GM12878 (cell line): ENCODE results near the gene SGSH. TPM values are rescaled to one million over a fixed set of nuclear protein-coding genes. Genes with fewer than 3 reads are reported as not detected.

Source experiments
- ATAC-seq: fragments of 200-7000 bp; cut with Tn5 transposase; 3 replicates; pipeline ENCODE4 v1.9.1; 2020; ENCODE audit warnings: mild to moderate bottlenecking, moderate library complexity
- BruUV-seq: library from RNA; stranded (reverse); fragments of 400-500 nt; replicated peaks from 2 replicates; lab custom pipeline; 2021; lab: Mats Ljungman, UMichigan
- CTCF ChIA-PET: fragments of 300-600 bp; sonication (Branson Sonifier 250); formaldehyde crosslinking; extraction: SDS; loops from one replicate; lab custom pipeline; 2021; ENCODE audit warnings: inconsistent platforms; lab: Yijun Ruan, JAX
- POLR2A ChIA-PET: fragments of 350-600 bp; formaldehyde crosslinking; extraction: SDS; loops from one replicate; lab custom pipeline; 2021; ENCODE audit warnings: inconsistent platforms; lab: Charles Lee
- RAD21 ChIA-PET: fragments of 300-600 bp; sonication (Branson Sonifier 250); formaldehyde crosslinking; loops from one replicate; lab custom pipeline; 2023; ENCODE audit warnings: antibody characterized with exemption; ENCODE audit not compliant: unreplicated experiment; lab: Charles Lee
- SMC1A ChIA-PET: fragments of 300-600 bp; sonication (Branson Sonifier 250); formaldehyde crosslinking; loops from one replicate; lab custom pipeline; 2023; ENCODE audit not compliant: unreplicated experiment, uncharacterized antibody; lab: Charles Lee
- DNase-seq: peaks from one replicate; pipeline ENCODE4 v3.0.0-alpha.2; 2011; ENCODE audit warnings: low read depth, low spot score
- FAIRE-seq: peaks from 3 replicates; lab custom pipeline; 2011; peaks lifted over from hg19 to GRCh38; lab: Jason Lieb, UNC
- H2AFZ ChIP-seq: 2 replicates; pipeline ENCODE4 v1.6.0; 2011; ENCODE audit warnings: low read depth, low read length, control low read depth; ENCODE audit not compliant: control insufficient read depth
- H3K27ac ChIP-seq: 2 replicates; pipeline ENCODE4 v1.5.1; 2011; ENCODE audit warnings: control low read depth; ENCODE audit not compliant: control insufficient read depth, insufficient read depth
- H3K27me3 ChIP-seq, 2 experiments: replicated peaks in 1 of 2; 2 replicates each; pipeline versions ENCODE4 v1.6.0 to v1.6.1; 2011; ENCODE audit warnings: low read length in 1 of 2; ENCODE audit not compliant: control insufficient read depth in 2 of 2, insufficient read depth in 2 of 2
- H3K36me3 ChIP-seq, 2 experiments: 2 replicates each; pipeline ENCODE4 v1.5.1; 2011; ENCODE audit warnings: low read length in 1 of 2; ENCODE audit not compliant: control insufficient read depth in 2 of 2, insufficient read depth in 2 of 2
- H3K4me1 ChIP-seq: 2 replicates; pipeline ENCODE4 v1.6.1; 2011; ENCODE audit warnings: mild to moderate bottlenecking, low read length, moderate library complexity, mixed read lengths; ENCODE audit not compliant: control insufficient read depth, insufficient read depth
- H3K4me2 ChIP-seq: 2 replicates; pipeline ENCODE4 v1.6.0; 2011; ENCODE audit warnings: control low read depth; ENCODE audit not compliant: control insufficient read depth, insufficient read depth
- H3K4me3 ChIP-seq: fragments of 200-600 bp; sonication (generic); 2 replicates; pipeline ENCODE4 v1.5.1; 2016
- H3K79me2 ChIP-seq: 2 replicates; pipeline ENCODE4 v1.6.0; 2011; ENCODE audit warnings: low read length; ENCODE audit not compliant: control insufficient read depth, insufficient read depth
- H3K9ac ChIP-seq: 2 replicates; pipeline ENCODE4 v1.8.0; 2011; ENCODE audit warnings: low read length, control low read depth, mixed read lengths; ENCODE audit not compliant: control insufficient read depth, insufficient read depth
- H3K9me3 ChIP-seq: replicated peaks from 3 replicates; pipeline ENCODE4 v1.5.1; 2011; ENCODE audit warnings: mild to moderate bottlenecking, low read length; ENCODE audit not compliant: control insufficient read depth, insufficient read depth
- H4K20me1 ChIP-seq: 2 replicates; pipeline ENCODE4 v1.6.0; 2011; ENCODE audit not compliant: control insufficient read depth, insufficient read depth
- BCL3 ChIP-seq: IDR thresholded peaks from 2 replicates; pipeline ENCODE4 v1.6.1; 2011; ENCODE audit warnings: borderline replicate concordance, low read depth, mild to moderate bottlenecking, moderate library complexity, low read length; ENCODE audit not compliant: insufficient read depth, poor library complexity, severe bottlenecking
- BHLHE40 ChIP-seq, 2 experiments: fragments of 450-650 bp in 1 of 2; IDR thresholded peaks; 2 replicates each; pipeline ENCODE4 v1.6.1; 2011 to 2017; ENCODE audit warnings: low read depth in 2 of 2, borderline replicate concordance in 1 of 2, improper control_type of control experiment in 1 of 2, low read length in 1 of 2, mild to moderate bottlenecking in 1 of 2
- IRF3 ChIP-seq: fragments of 450-650 bp; IDR thresholded peaks from 2 replicates; pipeline ENCODE4 v1.6.1; 2014; ENCODE audit warnings: mild to moderate bottlenecking
- POLR2AphosphoS2 ChIP-seq: IDR thresholded peaks from 2 replicates; pipeline ENCODE4 v1.6.1; 2011; ENCODE audit warnings: low read depth, mild to moderate bottlenecking, low read length, improper control_type of control experiment, moderate library complexity
- SMAD5 ChIP-seq: IDR thresholded peaks from 2 replicates; pipeline ENCODE4 v1.6.1; 2016; ENCODE audit warnings: antibody characterized with exemption, low read depth
- SREBF1 ChIP-seq: IDR thresholded peaks from 2 replicates; pipeline ENCODE4 v1.6.1; 2012; ENCODE audit warnings: mild to moderate bottlenecking, low read length
- STAT3 ChIP-seq: IDR thresholded peaks from 2 replicates; pipeline ENCODE4 v1.6.1; 2011; ENCODE audit warnings: low read depth, low read length, improper control_type of control experiment
- WGBS: methylation state at CpG from one replicate; pipeline ENCODE4 v1.1.6; 2016; ENCODE audit warnings: low lambda C conversion rate; ENCODE audit not compliant: insufficient replicate concordance, insufficient coverage; ENCODE audit errors: missing lambda C conversion rate; 5-methylcytosine and 5-hydroxymethylcytosine counted together
- in situ Hi-C: fragments of 300-500 bp; cut with MboI; formaldehyde crosslinking; loops from 9 replicates; pipeline ENCODE4 v1.14.3; 2018; ENCODE audit warnings: mixed read lengths
- intact Hi-C: fragments of 100-400 bp; cut with micrococcal nuclease; formaldehyde crosslinking; loops from one replicate; pipeline ENCODE4 v1.14.2; 2022; ENCODE audit not compliant: unreplicated experiment
- polyA plus RNA-seq, 11 experiments: library from polyadenylated mRNA; depleted of rRNA in 4 of 11; unstranded in 6 of 11; stranded (reverse) in 5 of 11; fragments of >200 nt; fragmentation: Nextera tagmentation in 4 of 11; fragmentation: Illumina TruSeq in 1 of 11; extraction: Ambion mirVana in 4 of 11; extraction: Trizol in 1 of 11; gene quantifications; 1 replicate in 1 of 11; 2 replicates in 10 of 11; pipeline versions ENCODE4 v1.2.1 to v1.2.3, GENCODE V29; 2011 to 2016; ENCODE audit warnings: inconsistent platforms in 2 of 11, missing spikeins in 2 of 11, low read depth in 1 of 11
- total RNA-seq, 4 experiments: library from RNA; depleted of rRNA in 3 of 4; stranded (reverse); fragments of >200 nt in 3 of 4; fragmentation: Illumina TruSeq in 1 of 4; extraction: Trizol in 1 of 4; gene quantifications; 2 replicates each; pipeline versions ENCODE4 v1.2.1 to v1.2.3, GENCODE V29; 2013 to 2021

Gene SGSH
- total and polyA plus RNA-seq, 10 of the 15 experiments (the other 5 are each of a cell fraction or from before 2014, with no cell fraction given), result 0.13 to 17.2 (median 6.0) TPM

- Histone ChIP-seq H3K4me1 (no peaks in the 10 kb centered on the region), H3K27me3 (no peaks in the 10 kb centered on the region), H4K20me1 (no peaks in the 10 kb centered on the region), H3K9me3 (peaks cover 9% of the 10 kb centered on the region; the same call in 2 of the 3 replicates), H3K27ac (no peak overlapping the region), H3K36me3 (no peaks in the 10 kb centered on the region), H3K79me2 (no peaks in the 10 kb centered on the region), H3K4me3 (no peak overlapping the region), H2AFZ (no peak overlapping the region), H3K4me2 (no peak overlapping the region), H3K9ac (no peak overlapping the region)
- FAIRE-seq, result no peak
- in situ Hi-C loops, result no loop called here
- TF ChIP-seq IRF3, result no peak
- no peak for TF ChIP-seq POLR2AphosphoS2
- no peak for TF ChIP-seq BCL3
- TF ChIP-seq STAT3, result no peak
- no peak for TF ChIP-seq BHLHE40 (IDR thresholded peaks at IDR 0.05; ENCODE audit: borderline replicate concordance in 1 of 2, low read depth in 2 of 2, low read length in 1 of 2)
- no peak for TF ChIP-seq SREBF1
- no peak for TF ChIP-seq SMAD5
- ChIA-PET SMC1A (no interaction called here), CTCF (no interaction called here), POLR2A (no interaction called here), RAD21 (no interaction called here)
- no peak for DNase-seq
- ATAC-seq, result no peak
- 15% methylated on average over 1 of the region's 1 CpG for WGBS
- intact Hi-C loops, result no loop called here
- BruUV-seq, result no TSS peak
Measured at GRCh38 chr17:80232438-80232837, 12.3 kb upstream of the SGSH start.
